SKM-1 treated with dmso at 0.1 percent for 144 hours (cell line): Measurements from ENCODE around the gene HOXA7.

Experiments
- DNase-seq: peaks from one replicate; lab custom pipeline; 2025; ENCODE audit not compliant: unreplicated experiment; lab: John Stamatoyannopoulos, UW

Gene HOXA7

GRCh38 chr7:27137640-27138315 is 18.7 kb downstream of the HOXA7 start:
- DNase-seq, result no peak

- DNase-seq, result peak; percentile 53
Observed at GRCh38 chr7:27134392-27134791, 22.1 kb downstream of the HOXA7 start.

DNA sequence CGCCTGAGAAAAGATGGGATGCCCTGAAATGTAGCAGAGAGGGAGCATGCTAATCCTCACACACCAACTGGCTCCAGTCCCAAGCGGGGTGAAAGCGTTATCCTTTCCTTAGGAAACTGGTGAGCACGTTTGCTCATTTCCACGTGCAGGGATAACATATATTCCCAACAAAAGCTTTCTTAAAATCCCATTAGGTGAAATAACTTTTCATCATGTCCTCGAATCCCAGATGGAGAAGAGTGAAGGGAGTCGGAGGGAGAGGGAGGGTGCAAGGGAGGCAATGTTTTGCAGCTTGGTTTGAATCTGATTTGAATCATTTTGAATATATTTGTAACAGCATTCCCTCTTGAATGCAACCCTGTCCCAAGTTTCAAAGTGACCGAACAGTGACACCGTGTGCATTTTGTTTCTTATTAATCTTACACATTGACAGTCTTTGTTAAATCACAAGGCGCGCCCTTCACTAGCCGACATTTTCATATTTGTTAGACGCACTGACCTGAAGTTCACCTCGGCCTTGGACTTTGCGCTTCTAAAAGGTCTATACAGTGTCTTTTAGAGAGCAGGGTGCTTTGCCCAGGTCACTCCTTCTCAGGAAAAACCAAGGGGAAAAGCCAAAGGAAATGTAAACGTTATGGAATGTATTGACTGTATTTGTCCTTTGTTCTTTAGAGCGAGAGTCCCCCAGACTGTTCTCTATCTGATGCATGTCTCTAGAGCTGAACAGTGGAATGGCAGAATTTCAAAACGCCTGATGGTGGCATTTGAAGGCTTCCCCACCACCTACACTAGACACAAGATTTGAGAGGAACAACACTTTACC is 22.9 kb downstream of the HOXA7 start:
- DNase-seq, result no peak

GRCh38 chr7:27132978-27133377 is 23.5 kb downstream of the HOXA7 start:
- DNase-seq, result no peak

DNA sequence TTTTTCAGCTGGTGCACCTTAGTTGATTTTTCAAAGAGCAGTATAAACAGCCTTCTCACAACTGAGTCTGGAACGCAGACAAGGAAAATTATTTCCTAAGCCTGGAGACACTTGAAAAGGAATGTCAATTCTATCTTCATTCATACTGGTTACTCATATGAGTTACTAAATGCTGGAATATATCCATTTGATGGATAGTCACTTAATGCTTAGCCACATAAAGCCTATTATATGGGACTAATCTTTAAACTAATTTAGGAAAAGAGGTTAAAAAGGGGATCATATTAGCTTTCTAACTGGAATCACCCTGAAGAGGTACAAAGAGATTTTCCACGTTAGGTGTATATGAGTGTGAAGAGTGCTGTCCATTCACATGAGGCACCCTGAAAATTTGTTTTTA is 24.3 kb downstream of the HOXA7 start:
- DNase-seq, result no peak

GRCh38 chr7:27131390-27131819 is 25.1 kb downstream of the HOXA7 start:
- DNase-seq, result no peak

DNA sequence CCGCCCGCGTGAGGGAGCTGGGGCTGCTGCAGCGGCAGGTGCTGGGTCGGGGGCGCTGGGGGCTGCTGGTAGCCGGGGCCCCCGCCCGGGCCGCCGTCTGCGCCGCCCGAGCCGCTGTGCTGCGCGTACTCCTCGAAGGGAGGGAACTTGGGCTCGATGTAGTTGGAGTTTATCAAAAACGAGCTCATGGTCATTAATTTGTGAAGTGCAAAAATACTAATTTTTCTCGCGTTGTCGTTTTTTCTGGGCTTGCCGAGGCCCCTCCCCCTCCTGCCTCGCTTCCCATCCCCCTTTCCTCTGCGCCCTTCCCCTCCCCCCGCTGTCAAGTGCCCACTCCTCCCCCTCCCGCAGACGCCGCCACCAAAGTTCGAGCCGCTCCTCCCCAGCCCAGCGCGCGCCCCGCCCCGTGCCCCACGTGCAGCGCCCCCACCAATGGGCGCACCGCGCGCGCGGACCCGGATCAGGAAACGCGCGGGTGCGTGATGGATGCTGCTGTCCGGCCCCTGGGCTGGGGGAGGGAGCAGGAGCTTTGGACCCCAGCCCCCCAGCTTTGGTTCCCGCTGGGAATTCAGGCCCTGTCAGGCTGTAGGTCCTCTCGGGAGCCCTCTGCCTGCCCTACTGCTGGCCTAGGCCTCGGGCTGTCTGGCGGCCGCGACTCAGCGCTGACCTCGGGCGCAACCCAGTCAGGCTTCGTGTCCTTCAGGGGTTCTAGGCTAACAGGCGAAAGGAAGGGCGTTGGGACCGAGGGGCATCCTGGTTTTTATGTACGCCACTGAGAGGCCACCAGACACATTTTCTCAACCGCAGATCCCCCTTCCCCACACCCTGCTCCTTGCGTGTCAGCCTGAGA is 25.7 kb downstream of the HOXA7 start, which contains the start of gene HOXA4:
Gene HOXA4, minus strand, starts transcription at position 218 of the 850 bp plus-strand sequence. Its CDS starts 24 bp downstream, at position 194.
- DNase-seq, result peak; percentile 62

DNA sequence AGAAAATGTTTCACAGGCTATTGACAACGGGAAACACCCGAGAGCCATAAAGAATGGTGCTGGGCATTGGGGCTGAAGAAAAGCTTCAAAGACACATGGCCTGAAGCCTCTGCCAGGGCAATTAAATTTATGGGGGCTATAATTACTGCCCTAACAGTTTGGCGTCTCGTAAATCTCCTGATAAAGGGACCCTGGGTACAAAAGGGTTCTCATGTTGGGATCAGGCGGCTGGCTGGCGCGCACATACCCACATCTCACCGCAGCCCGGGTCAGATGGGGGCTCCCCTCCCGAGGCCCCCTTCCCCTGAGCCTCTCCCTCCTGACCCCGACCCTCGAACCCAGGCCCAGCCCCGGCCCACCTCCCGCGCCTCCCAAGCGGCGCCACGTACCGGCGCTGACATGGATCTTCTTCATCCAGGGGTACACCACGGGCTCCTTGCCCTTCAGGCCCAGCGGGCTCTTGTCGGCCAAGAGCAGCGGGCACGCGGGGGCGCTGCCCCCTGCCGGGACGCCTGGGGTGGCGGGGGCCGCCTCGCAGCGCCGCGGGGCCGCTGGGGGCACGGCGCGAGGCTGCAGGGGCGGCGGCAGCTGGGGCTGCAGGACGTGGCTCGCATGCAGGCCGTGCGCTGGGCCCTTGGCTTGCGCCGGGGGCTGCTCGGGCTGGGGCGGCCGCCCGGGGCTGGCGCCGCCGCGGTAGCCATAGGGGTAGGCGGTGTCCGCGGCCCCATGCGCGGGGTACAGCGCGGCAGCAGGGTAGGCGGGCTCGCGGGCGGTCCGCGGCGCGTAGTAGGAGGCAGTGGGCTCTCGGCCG is 26.5 kb downstream of the HOXA7 start:
- peak; percentile 14 for DNase-seq

- no peak for DNase-seq
Observed at GRCh38 chr7:27128776-27129728, 27.4 kb downstream of the HOXA7 start.

- no peak for DNase-seq
Observed at GRCh38 chr7:27128034-27128433, 28.4 kb downstream of the HOXA7 start.

DNA sequence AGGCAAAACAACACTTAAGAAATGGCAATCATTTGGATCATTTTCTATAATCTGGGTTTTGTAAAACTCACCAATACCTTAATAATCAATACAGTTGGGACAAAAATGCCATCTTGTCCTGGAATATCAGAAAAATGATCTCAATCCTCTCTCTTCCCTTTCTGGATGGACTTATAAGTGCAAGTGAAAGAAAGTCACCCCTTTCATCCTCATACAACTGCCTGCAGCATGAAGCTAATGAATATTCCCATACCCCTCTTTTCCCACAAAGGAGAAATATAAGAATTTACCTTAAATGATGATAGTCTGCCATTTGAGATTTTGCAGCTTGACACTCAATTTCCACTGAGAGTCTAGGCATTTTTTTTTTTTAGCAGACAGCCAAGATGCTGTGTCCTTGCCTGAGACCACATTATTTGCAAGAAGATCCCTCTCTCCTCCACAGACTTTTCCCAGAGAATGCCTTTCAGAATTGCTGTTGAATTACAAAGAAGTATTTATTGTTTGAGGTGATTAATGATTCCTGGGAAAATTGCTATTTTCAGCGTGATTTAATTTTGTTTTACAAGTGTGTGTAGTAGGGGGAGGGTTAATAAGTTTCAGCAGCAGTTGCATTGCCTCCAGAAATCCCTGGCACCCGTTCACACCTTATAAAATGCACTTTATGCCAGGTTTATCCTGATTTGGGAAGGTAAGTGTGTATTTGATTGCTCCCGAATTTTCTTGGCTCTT is 29.7 kb downstream of the HOXA7 start:
- no peak for DNase-seq

DNA sequence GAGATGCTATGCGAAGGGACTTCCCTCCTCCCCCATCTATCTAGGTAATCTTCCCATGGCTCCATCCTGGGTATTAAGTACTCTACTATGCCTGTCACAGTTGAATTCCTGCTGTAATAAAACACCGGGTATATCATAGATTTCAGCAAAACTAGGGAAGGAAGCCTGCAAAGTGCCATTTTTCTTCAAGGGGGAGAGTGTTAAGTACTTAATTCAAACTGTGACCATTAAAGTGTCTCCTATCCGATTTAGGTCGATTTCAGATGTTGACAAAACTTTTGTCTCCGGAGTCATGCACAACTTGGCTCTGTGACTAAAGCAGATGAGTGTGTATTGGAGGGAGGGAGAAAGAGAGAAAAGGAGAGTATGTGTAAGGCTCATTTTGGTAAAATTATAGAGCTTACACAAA is 30.5 kb downstream of the HOXA7 start:
- DNase-seq, result no peak

- DNase-seq, result no peak
Observed at GRCh38 chr7:27124902-27125689, 31.4 kb downstream of the HOXA7 start.

DNA sequence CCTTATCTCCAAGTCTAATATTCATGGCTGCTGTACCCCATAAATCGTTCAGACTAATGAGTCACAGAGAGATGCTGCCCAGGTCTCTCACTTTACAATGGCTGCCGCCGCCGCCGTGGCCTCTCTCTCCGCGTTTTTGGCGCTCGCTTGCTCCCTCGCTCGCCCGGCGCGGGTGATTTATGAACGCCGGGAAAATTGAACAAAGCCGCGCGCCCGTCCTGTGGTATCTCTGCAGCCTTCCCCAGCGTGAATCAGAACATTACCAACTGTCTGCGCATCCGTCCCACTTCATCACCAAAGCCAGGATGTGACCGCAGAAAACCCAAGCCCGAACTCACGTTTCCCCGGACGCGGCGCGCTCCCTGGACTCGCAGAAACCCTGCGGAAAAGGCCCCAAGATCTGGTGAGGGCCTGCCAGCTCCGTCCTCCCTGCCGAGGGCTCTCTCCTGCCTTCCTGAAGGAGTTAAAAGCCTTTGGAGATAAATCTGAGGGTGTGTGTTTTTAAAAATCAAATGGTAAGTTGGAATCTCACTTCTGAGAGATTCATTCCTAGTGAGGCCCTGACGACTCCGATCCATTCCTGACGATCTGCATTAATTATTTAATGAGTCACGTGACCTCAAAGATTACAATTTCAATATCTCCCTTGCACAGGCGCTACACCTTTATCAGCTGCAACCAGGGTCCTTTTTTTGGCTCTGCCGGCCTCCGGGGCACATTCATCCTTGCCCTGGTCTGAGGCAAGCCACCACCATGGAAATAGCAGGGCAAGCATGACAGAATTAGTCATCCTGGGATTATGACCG is 32.2 kb downstream of the HOXA7 start:
- no peak for DNase-seq

DNA sequence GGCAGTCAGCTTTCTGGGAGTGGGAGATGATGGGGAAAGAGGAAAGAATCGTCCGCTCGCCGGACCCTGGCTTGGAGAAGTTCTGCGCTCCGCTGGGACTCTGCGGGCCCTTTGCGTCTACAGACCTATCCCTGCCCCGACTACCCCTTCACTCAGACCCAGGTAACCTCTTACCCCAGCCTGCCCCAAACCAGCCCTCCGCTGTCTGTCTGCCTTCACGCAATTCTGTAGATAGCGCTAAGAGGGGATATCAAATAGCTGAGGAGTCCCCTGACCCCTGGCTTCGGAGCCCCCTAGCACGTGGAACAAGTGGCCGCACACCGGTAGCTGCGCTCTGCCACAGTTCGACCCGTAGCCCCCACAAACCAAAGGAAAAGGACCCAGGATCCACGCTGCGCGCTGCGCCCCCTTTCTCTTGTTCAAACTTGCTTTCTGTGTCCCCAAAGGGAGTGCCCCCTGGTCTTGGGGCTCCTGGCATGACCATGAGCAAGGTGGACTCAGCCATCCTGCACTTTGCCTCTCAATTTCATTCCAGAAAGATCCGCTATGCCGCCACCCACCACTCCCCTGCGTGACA is 32.9 kb downstream of the HOXA7 start:
- no peak for DNase-seq

- DNase-seq, result peak; percentile 6
Observed at GRCh38 chr7:27123007-27123476, 33.4 kb downstream of the HOXA7 start.
